ENCODE results near the gene MEN1.

MEN1 gene

GRCh38 chr11:64762277-64762673 is 48.1 kb downstream of the MEN1 start:
- H3K4me3 ChIP-seq (ENCODE audit: low read depth, low read length), result no peak overlapping the region
- no peak for DNase-seq (ENCODE audit: low read depth, low spot score)
- no peak for TF ChIP-seq CTCF (IDR thresholded peaks at IDR 0.05; ENCODE audit: low read depth, low read length)
- in situ Hi-C loops (cut with HindIII; ENCODE audit: low sequenced_read_pairs), result no loop called here

GRCh38 chr11:64760759-64761420 is 49.5 kb downstream of the MEN1 start:
- TF ChIP-seq CTCF (IDR thresholded peaks at IDR 0.05; ENCODE audit: low read depth, low read length), result no peak
- in situ Hi-C loops (cut with HindIII; ENCODE audit: low sequenced_read_pairs), result no loop called here
- no peak overlapping the region for H3K4me3 ChIP-seq (ENCODE audit: low read depth, low read length)
- no peak for DNase-seq (ENCODE audit: low read depth, low spot score)

- in situ Hi-C loops (cut with HindIII; ENCODE audit: low sequenced_read_pairs), result no loop called here
- no peak for TF ChIP-seq CTCF (IDR thresholded peaks at IDR 0.05; ENCODE audit: low read depth, low read length)
- no peak within 1 kb of the TSS for H3K4me3 ChIP-seq (ENCODE audit: low read depth, low read length)
- DNase-seq (ENCODE audit: low read depth, low spot score), result no peak
These were observed 50.3 kb downstream of the MEN1 start, which contains the start of gene PYGM for GRCh38 chr11:64759722-64760719. Gene PYGM, minus strand, starts transcription at chr11:64759974. Its CDS starts 76 bp downstream, at chr11:64759898.

GRCh38 chr11:64759131-64759721 is 51.1 kb downstream of the MEN1 start:
- H3K4me3 ChIP-seq (ENCODE audit: low read depth, low read length), result no peak overlapping the region
- DNase-seq (ENCODE audit: low read depth, low spot score), result no peak
- in situ Hi-C loops (cut with HindIII; ENCODE audit: low sequenced_read_pairs), result no loop called here
- TF ChIP-seq CTCF (IDR thresholded peaks at IDR 0.05; ENCODE audit: low read depth, low read length), result no peak

GRCh38 chr11:64758330-64759079 is 51.8 kb downstream of the MEN1 start:
- H3K4me3 ChIP-seq (ENCODE audit: low read depth, low read length), result no peak overlapping the region
- TF ChIP-seq CTCF (IDR thresholded peaks at IDR 0.05; ENCODE audit: low read depth, low read length), result no peak
- in situ Hi-C loops (cut with HindIII; ENCODE audit: low sequenced_read_pairs), result no loop called here
- no peak for DNase-seq (ENCODE audit: low read depth, low spot score)

Data from astrocyte of the spinal cord (primary cell).